ENCODE data around the gene NR4A2. TPM values are rescaled to one million over a fixed set of nuclear protein-coding genes. Genes with fewer than 3 reads are reported as not detected.

The NR4A2 gene
- total and polyA plus RNA-seq, 2 donors (not counting 3 experiments of a cell fraction or from before 2014, with no cell fraction given): 1.0 to 1.9 TPM

GRCh38 chr2:156341452-156342253 lies 9.1 kb upstream of the NR4A2 start:
- H3K9me3 ChIP-seq (replicated peaks; ENCODE audit: control insufficient read depth, insufficient read depth, low read length): no peaks in the 10 kb centered on the region
- ChIA-PET CTCF (interaction anchor here (0.8 to 1.9 kb wide), 14 partner anchors 8 to 968 kb away, joined by 3 to 11 read pairs (median 4); no protein-coding TSS in a partner anchor), POLR2A (interaction anchor here (0.5 to 1.8 kb wide), 4 partner anchors 8 to 125 kb away, joined by 3 to 20 read pairs (median 6); partner anchors contain the start of gene NR4A2)
- peak overlapping the region; percentile 100 for H3K27ac ChIP-seq (ENCODE audit: insufficient read depth, low read depth, low read length)
- H3K9ac ChIP-seq (replicated peaks; ENCODE audit: extremely low read depth, insufficient read depth, low read length): peak overlapping the region; percentile 100
- peak overlapping the region; percentile 69 to 97 (median 87) for H3K4me3 ChIP-seq (replicated peaks in 1 of 3; ENCODE audit: insufficient read depth in 1 of 3, low read depth in 1 of 3, low read length in 3 of 3)
- BruUV-seq (replicated peaks): TSS peak; percentile 69
- H3K9me1 ChIP-seq (replicated peaks; ENCODE audit: control insufficient read depth, extremely low read depth, insufficient read depth, low read length): no peaks in the 10 kb centered on the region
- FAIRE-seq (peak; percentile 62), DNase-seq (ENCODE audit: low read depth, low spot score) (peak; percentile 83)
- H3K27me3 ChIP-seq (ENCODE audit: control insufficient read depth in 2 of 2, insufficient read depth in 2 of 2, low read length in 2 of 2): no peaks in the 10 kb centered on the region
- dilution Hi-C loops (cut with MboI; ENCODE audit: extremely low pct_ligation_motif_present, low sequenced_read_pairs) (no loop called here), intact Hi-C loops (cut with micrococcal nuclease) (loop anchor here (1.0 to 5.0 kb wide), 6 partner anchors 7 to 842 kb away; partner anchors contain the start of gene GPD2)
- H3K4me2 ChIP-seq (ENCODE audit: insufficient read depth, low read length): peak overlapping the region; percentile 64
- no peaks in the 10 kb centered on the region for H3K36me3 ChIP-seq (ENCODE audit: control insufficient read depth in 2 of 2, extremely low read depth in 1 of 2, insufficient read depth in 2 of 2, low read length in 2 of 2)
- peaks cover 11% of the 10 kb centered on the region for H3K4me1 ChIP-seq (ENCODE audit: control insufficient read depth, extremely low read depth, insufficient read depth, low read length)
- no peaks in the 10 kb centered on the region for H4K20me1 ChIP-seq (replicated peaks; ENCODE audit: control insufficient read depth, extremely low read depth, insufficient read depth, low read length)
- TF ChIP-seq MYC (IDR thresholded peaks at IDR 0.05; ENCODE audit: low read depth, low read length) (no peak), POLR2AphosphoS5 (IDR thresholded peaks at IDR 0.05; ENCODE audit: insufficient read depth, low read depth, low read length) (peak; percentile 72), POLR2A (IDR thresholded peaks at IDR 0.05; ENCODE audit: low read depth, low read length) (peak; percentile 35)
- no peaks in the 10 kb centered on the region for H3K79me2 ChIP-seq (ENCODE audit: control insufficient read depth, insufficient read depth, low read length)
- H2AFZ ChIP-seq (ENCODE audit: low read depth, low read length): peak overlapping the region; percentile 70

GRCh38 chr2:156340804-156341451 lies 8.4 kb upstream of the NR4A2 start:
- DNase-seq (ENCODE audit: low read depth, low spot score) (no peak), FAIRE-seq (no peak)
- ChIA-PET POLR2A (no interaction called here), CTCF (interaction anchor here (0.8 to 1.5 kb wide), 5 partner anchors 9 to 963 kb away, joined by 3 to 10 read pairs (median 4); no protein-coding TSS in a partner anchor)
- H3K27ac ChIP-seq (ENCODE audit: insufficient read depth, low read depth, low read length): peak overlapping the region; percentile 100
- no peaks in the 10 kb centered on the region for H4K20me1 ChIP-seq (replicated peaks; ENCODE audit: control insufficient read depth, extremely low read depth, insufficient read depth, low read length)
- no peaks in the 10 kb centered on the region for H3K9me3 ChIP-seq (replicated peaks; ENCODE audit: control insufficient read depth, insufficient read depth, low read length)
- dilution Hi-C loops (cut with MboI; ENCODE audit: extremely low pct_ligation_motif_present, low sequenced_read_pairs): no loop called here
- peak overlapping the region; percentile 70 for H2AFZ ChIP-seq (ENCODE audit: low read depth, low read length)
- peaks cover 11% of the 10 kb centered on the region for H3K4me1 ChIP-seq (ENCODE audit: control insufficient read depth, extremely low read depth, insufficient read depth, low read length)
- H3K27me3 ChIP-seq (ENCODE audit: control insufficient read depth in 2 of 2, insufficient read depth in 2 of 2, low read length in 2 of 2): no peaks in the 10 kb centered on the region
- H3K36me3 ChIP-seq (ENCODE audit: control insufficient read depth in 2 of 2, extremely low read depth in 1 of 2, insufficient read depth in 2 of 2, low read length in 2 of 2): no peaks in the 10 kb centered on the region
- peak overlapping the region; percentile 69 to 97 (median 87) for H3K4me3 ChIP-seq (replicated peaks in 1 of 3; ENCODE audit: insufficient read depth in 1 of 3, low read depth in 1 of 3, low read length in 3 of 3)
- peak overlapping the region; percentile 100 for H3K9ac ChIP-seq (replicated peaks; ENCODE audit: extremely low read depth, insufficient read depth, low read length)
- no peaks in the 10 kb centered on the region for H3K79me2 ChIP-seq (ENCODE audit: control insufficient read depth, insufficient read depth, low read length)
- no TSS peak for BruUV-seq (replicated peaks)
- H3K4me2 ChIP-seq (ENCODE audit: insufficient read depth, low read length): peak overlapping the region; percentile 64
- no peaks in the 10 kb centered on the region for H3K9me1 ChIP-seq (replicated peaks; ENCODE audit: control insufficient read depth, extremely low read depth, insufficient read depth, low read length)
- intact Hi-C loops (cut with micrococcal nuclease): loop anchor here (1.0 to 5.0 kb wide), 2 partner anchors 551 to 714 kb away; no protein-coding TSS in a partner anchor
- TF ChIP-seq EZH2 (IDR thresholded peaks at IDR 0.05; ENCODE audit: borderline replicate concordance, low read depth, low read length, severe bottlenecking): peak; percentile 7
- TF ChIP-seq GATA2 (IDR thresholded peaks at IDR 0.05; ENCODE audit: insufficient read depth, insufficient read length, low read depth, low read length): no peak
- no peak for TF ChIP-seq JUN (IDR thresholded peaks at IDR 0.05; ENCODE audit: borderline replicate concordance, insufficient read depth, insufficient read length, low read depth)

Data from endothelial cell of umbilical vein (primary cell).